Fibroblast of pulmonary artery (primary cell): Measurements from ENCODE around the gene ADAM10.

ENCODE experiments used
- DNase-seq: peaks from one replicate; pipeline ENCODE4 v3.0.0-alpha.2; 2010; ENCODE audit warnings: low read depth
- H3K4me3 ChIP-seq: replicated peaks from 2 replicates; pipeline ENCODE4 v1.5.1; 2011; ENCODE audit warnings: low read depth, mild to moderate bottlenecking, control low read depth, low read length, moderate library complexity
- CTCF ChIP-seq: IDR thresholded peaks from 2 replicates; pipeline ENCODE4 v1.5.1; 2011; ENCODE audit warnings: mild to moderate bottlenecking, control low read depth, low read length, inconsistent platforms; ENCODE audit errors: missing control alignments

ADAM10 gene

GRCh38 chr15:58589047-58589446 lies 160.5 kb downstream of the ADAM10 start:
- H3K4me3 ChIP-seq = no peak overlapping the region
- TF ChIP-seq CTCF = no peak

GRCh38 chr15:58588096-58588495 lies 161.4 kb downstream of the ADAM10 start:
- no peak for DNase-seq
- no peak overlapping the region for H3K4me3 ChIP-seq
- no peak for TF ChIP-seq CTCF

More at GRCh38 chr15:58589047-58589446, 160.5 kb downstream of the ADAM10 start:
- no peak for DNase-seq

- TF ChIP-seq CTCF = no peak
- no peak overlapping the region for H3K4me3 ChIP-seq
- DNase-seq = no peak
Observed at GRCh38 chr15:58587486-58587885, 162.0 kb downstream of the ADAM10 start.

GRCh38 chr15:58585693-58586443 lies 163.6 kb downstream of the ADAM10 start:
- no peak for TF ChIP-seq CTCF

GRCh38 chr15:58584789-58585461 lies 164.6 kb downstream of the ADAM10 start:
- H3K4me3 ChIP-seq = no peak overlapping the region
- DNase-seq = no peak
- no peak for TF ChIP-seq CTCF

More at GRCh38 chr15:58585693-58586443, 163.6 kb downstream of the ADAM10 start:
- no peak for DNase-seq
- no peak overlapping the region for H3K4me3 ChIP-seq

- H3K4me3 ChIP-seq = no peak overlapping the region
- TF ChIP-seq CTCF = no peak
- DNase-seq = no peak
Observed at GRCh38 chr15:58583171-58583908, 166.2 kb downstream of the ADAM10 start.
